ENCODE measurements around the gene PDXK.

Gene PDXK

DNA sequence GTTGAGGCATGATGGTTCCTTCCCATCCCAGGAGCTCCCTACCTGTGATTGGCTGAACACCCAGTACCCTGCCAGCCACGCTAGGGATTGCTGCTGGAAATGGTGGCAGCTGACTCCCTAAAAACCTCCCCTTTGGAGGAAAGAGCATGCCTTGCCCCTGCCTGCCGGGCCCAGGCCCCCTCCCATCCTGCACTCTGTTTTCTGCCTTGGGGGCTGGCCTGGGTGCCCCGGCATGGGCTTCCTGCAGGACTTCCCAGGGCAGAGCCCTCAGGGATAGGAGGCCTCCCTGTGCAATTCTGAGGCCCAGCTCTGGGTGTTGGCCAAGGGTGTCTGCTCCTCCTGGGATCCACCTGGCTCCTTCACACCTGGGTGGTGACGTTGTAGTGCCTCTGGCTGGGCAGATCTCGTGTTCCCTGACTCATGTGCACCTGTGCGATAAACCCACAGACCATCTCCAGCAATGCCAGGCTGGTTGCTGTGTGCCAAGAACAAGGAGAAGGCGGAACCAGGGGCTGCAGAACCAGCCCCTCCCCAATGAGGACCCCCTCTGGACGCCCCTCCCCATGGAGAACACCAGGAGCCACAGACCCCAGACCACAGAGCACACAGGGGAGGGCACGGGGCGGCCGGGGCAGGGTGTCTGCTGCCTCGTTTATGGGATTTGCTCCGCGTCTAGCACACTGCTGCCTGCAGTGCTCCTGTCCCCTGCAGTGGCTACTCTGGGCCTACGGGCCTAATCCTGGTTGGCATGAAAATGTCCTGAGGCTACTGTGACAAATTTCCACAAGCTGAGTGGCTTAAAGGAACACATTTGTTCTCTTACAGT lies 43.6 kb downstream of the PDXK start:
- Histone ChIP-seq H3K9me3 (replicated peaks in 1 of 2; ENCODE audit: control insufficient read depth in 2 of 2, insufficient read depth in 1 of 2, low read depth in 1 of 2, low read length in 2 of 2) (peaks cover 4 to 5% of the 10 kb centered on the region in 2 donors), H3K27ac (replicated peaks; ENCODE audit: low read length) (no peak overlapping the region), H2AK5ac (ENCODE audit: low read depth, low read length) (no peak overlapping the region), H2BK5ac (ENCODE audit: low read length) (no peak overlapping the region), H2BK12ac (ENCODE audit: low read length) (no peak overlapping the region), H4K91ac (ENCODE audit: low read depth, low read length, poor library complexity) (no peak overlapping the region), H3K79me1 (ENCODE audit: low read depth, low read length) (no peaks in the 10 kb centered on the region), H2BK120ac (ENCODE audit: low read depth, low read length) (no peak overlapping the region), H3K9ac (ENCODE audit: low read depth, low read length, poor library complexity) (no peak overlapping the region), H3K4me2 (ENCODE audit: insufficient read depth, low read length, poor library complexity, severe bottlenecking) (no peak overlapping the region), H4K8ac (ENCODE audit: low read depth, low read length) (no peak overlapping the region), H3K23ac (ENCODE audit: low read depth, low read length, poor library complexity) (no peak overlapping the region), H3K36me3 (replicated peaks in 1 of 2; ENCODE audit: control insufficient read depth in 2 of 2, insufficient read depth in 2 of 2, low read length in 2 of 2) (peaks cover 2 to 33% of the 10 kb centered on the region in 2 donors), H3K14ac (ENCODE audit: low read length) (no peak overlapping the region), H3K27me3 (ENCODE audit: control insufficient read depth in 3 of 3, insufficient read depth in 3 of 3, low read depth in 1 of 3, low read length in 3 of 3) (no peaks in the 10 kb centered on the region), H2BK15ac (ENCODE audit: low read length) (no peak overlapping the region), H3K4me1 (ENCODE audit: control insufficient read depth in 2 of 2, insufficient read depth in 1 of 2, low read depth in 1 of 2, low read length in 2 of 2) (peaks cover 7 to 8% of the 10 kb centered on the region in 2 donors), H3K4me3 (ENCODE audit: low read length in 2 of 2) (no peak overlapping the region), H3K4ac (ENCODE audit: low read length) (no peak overlapping the region), H3K18ac (ENCODE audit: low read length) (no peak overlapping the region), H2AFZ (ENCODE audit: low read length) (no peak overlapping the region)
- DNase-seq (ENCODE audit: low spot score), result no peak
- no CpG with 5 or more reads among the region's 15 CpGs for WGBS, 2 donors (ENCODE audit: extremely low coverage in 2 of 2, insufficient read length in 2 of 2, insufficient replicate concordance in 1 of 2)

DNA sequence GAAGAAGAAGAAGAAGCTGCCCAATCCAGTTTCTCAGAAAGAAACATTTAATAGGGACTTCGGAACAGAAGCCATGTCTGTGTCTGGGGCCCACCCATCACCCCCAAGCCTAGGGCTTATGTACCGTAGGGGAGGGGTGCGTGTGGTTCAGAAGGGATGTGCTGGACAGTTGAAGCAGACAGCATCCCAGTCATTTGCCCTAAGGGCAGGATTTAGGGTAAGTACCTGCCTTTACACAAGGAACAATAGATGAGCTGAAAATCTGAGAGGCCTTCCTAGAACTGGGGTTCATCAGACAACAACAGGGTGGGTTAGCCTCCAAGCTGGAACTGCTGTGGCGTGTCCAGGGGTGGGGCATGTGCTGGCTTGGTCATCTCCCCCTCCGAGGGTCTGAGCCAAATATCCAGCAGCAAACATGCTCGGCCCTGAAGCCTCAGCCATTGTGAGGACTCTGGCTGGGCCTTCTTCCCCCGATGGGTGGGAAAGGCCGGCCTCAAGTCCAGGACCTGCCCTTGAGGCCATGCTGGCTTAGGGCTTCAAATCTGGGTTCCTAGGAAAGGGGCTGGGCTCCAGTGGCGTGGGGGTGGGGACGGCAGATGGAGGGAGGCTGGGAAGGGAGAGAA lies 45.1 kb downstream of the PDXK start:
- no peak overlapping the region for H4K8ac ChIP-seq (ENCODE audit: low read depth, low read length)
- H3K79me1 ChIP-seq (ENCODE audit: low read depth, low read length), result no peaks in the 10 kb centered on the region
- H2BK12ac ChIP-seq (ENCODE audit: low read length), result no peak overlapping the region
- no peak overlapping the region for H3K4me2 ChIP-seq (ENCODE audit: insufficient read depth, low read length, poor library complexity, severe bottlenecking)
- no peak for DNase-seq (ENCODE audit: low spot score)
- H3K4ac ChIP-seq (ENCODE audit: low read length), result no peak overlapping the region
- peaks cover 4 to 5% of the 10 kb centered on the region in 2 donors for H3K9me3 ChIP-seq (replicated peaks in 1 of 2; ENCODE audit: control insufficient read depth in 2 of 2, insufficient read depth in 1 of 2, low read depth in 1 of 2, low read length in 2 of 2)
- H3K4me1 ChIP-seq (ENCODE audit: control insufficient read depth in 2 of 2, insufficient read depth in 1 of 2, low read depth in 1 of 2, low read length in 2 of 2), result peaks cover 16 to 23% of the 10 kb centered on the region in 2 donors
- no peak overlapping the region for H3K27ac ChIP-seq (replicated peaks; ENCODE audit: low read length)
- no peak overlapping the region for H3K9ac ChIP-seq (ENCODE audit: low read depth, low read length, poor library complexity)
- H2BK5ac ChIP-seq (ENCODE audit: low read length), result no peak overlapping the region
- no peak overlapping the region for H3K18ac ChIP-seq (ENCODE audit: low read length)
- H3K36me3 ChIP-seq (replicated peaks in 1 of 2; ENCODE audit: control insufficient read depth in 2 of 2, insufficient read depth in 2 of 2, low read length in 2 of 2), result peaks cover 2 to 21% of the 10 kb centered on the region in 2 donors
- no peak overlapping the region for H2BK15ac ChIP-seq (ENCODE audit: low read length)
- H3K4me3 ChIP-seq (ENCODE audit: low read length in 2 of 2), result no peak overlapping the region
- no CpG with 5 or more reads among the region's 10 CpGs for WGBS, 2 donors (ENCODE audit: extremely low coverage in 2 of 2, insufficient read length in 2 of 2, insufficient replicate concordance in 1 of 2)
- no peak overlapping the region for H3K14ac ChIP-seq (ENCODE audit: low read length)
- no peak overlapping the region for H3K23ac ChIP-seq (ENCODE audit: low read depth, low read length, poor library complexity)
- no peak overlapping the region for H2AK5ac ChIP-seq (ENCODE audit: low read depth, low read length)
- no peak overlapping the region for H2AFZ ChIP-seq (ENCODE audit: low read length)
- H4K91ac ChIP-seq (ENCODE audit: low read depth, low read length, poor library complexity), result no peak overlapping the region
- H3K27me3 ChIP-seq (ENCODE audit: control insufficient read depth in 3 of 3, insufficient read depth in 3 of 3, low read depth in 1 of 3, low read length in 3 of 3), result no peaks in the 10 kb centered on the region
- H2BK120ac ChIP-seq (ENCODE audit: low read depth, low read length), result no peak overlapping the region

DNA sequence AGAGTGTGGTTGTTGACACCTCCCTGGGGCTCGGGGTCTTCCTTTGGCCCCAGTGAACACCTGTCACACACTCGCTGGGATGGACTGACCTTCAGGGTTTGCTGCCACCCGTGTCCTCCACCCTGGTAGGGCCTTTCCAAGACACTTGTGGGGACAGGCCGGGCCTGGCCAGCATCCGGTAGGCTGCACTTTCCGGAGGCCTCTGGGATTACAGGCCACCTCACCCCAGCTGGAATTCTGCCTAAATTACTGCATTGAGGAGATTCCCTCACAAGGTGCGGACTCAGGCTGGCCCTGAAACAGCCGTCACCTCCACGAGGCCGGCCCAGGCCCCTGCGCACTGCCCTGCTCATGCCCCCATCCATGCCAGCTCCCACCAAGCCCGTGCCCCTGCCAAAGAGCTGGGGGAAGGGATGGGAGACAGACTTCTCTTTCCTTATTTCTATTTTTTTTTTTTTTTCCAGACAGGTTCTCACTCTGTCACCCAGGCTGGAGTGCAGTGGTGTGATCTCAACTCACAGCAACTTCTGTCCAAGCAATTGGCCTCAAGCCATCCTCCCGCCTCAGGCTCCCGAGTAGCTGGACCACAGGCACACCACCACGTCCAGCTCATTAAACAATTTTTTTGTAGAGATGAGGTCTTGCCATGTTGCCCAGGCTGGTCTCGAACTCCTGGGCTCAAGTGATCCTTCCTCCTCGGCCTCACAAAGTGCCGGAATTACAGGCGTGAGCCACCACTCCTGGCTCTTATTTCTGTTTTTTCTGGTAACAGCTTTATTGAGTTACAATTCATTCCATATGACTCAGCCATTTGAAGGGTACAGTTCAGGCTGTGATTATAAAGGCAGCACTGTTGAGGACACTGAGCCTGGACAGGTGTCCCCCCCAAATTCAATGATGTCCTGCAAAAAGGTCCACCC lies 45.9 kb downstream of the PDXK start:
- Histone ChIP-seq H2BK5ac (ENCODE audit: low read length) (no peak overlapping the region), H3K4me1 (ENCODE audit: control insufficient read depth in 2 of 2, insufficient read depth in 1 of 2, low read depth in 1 of 2, low read length in 2 of 2) (peaks cover 16 to 23% of the 10 kb centered on the region in 2 donors), H3K23ac (ENCODE audit: low read depth, low read length, poor library complexity) (no peak overlapping the region), H3K79me1 (ENCODE audit: low read depth, low read length) (no peaks in the 10 kb centered on the region), H2AFZ (ENCODE audit: low read length) (no peak overlapping the region), H4K8ac (ENCODE audit: low read depth, low read length) (no peak overlapping the region), H2BK12ac (ENCODE audit: low read length) (no peak overlapping the region), H2BK120ac (ENCODE audit: low read depth, low read length) (no peak overlapping the region), H3K9me3 (replicated peaks in 1 of 2; ENCODE audit: control insufficient read depth in 2 of 2, insufficient read depth in 1 of 2, low read depth in 1 of 2, low read length in 2 of 2) (peaks cover 4 to 5% of the 10 kb centered on the region in 2 donors), H2BK15ac (ENCODE audit: low read length) (no peak overlapping the region), H4K91ac (ENCODE audit: low read depth, low read length, poor library complexity) (no peak overlapping the region), H3K9ac (ENCODE audit: low read depth, low read length, poor library complexity) (no peak overlapping the region), H3K4ac (ENCODE audit: low read length) (no peak overlapping the region), H3K27me3 (ENCODE audit: control insufficient read depth in 3 of 3, insufficient read depth in 3 of 3, low read depth in 1 of 3, low read length in 3 of 3) (no peaks in the 10 kb centered on the region), H3K14ac (ENCODE audit: low read length) (no peak overlapping the region), H3K27ac (replicated peaks; ENCODE audit: low read length) (no peak overlapping the region), H3K18ac (ENCODE audit: low read length) (no peak overlapping the region), H3K36me3 (replicated peaks in 1 of 2; ENCODE audit: control insufficient read depth in 2 of 2, insufficient read depth in 2 of 2, low read length in 2 of 2) (peaks cover 2 to 17% of the 10 kb centered on the region in 2 donors), H3K4me3 (ENCODE audit: low read length in 2 of 2) (no peak overlapping the region), H2AK5ac (ENCODE audit: low read depth, low read length) (no peak overlapping the region), H3K4me2 (ENCODE audit: insufficient read depth, low read length, poor library complexity, severe bottlenecking) (no peak overlapping the region)
- no peak for DNase-seq (ENCODE audit: low spot score)
- WGBS, 2 donors (ENCODE audit: extremely low coverage in 2 of 2, insufficient read length in 2 of 2, insufficient replicate concordance in 1 of 2), result no CpG with 5 or more reads among the region's 19 CpGs
